SIG-M5 treated with dmso at 0.1 percent for 504 hours (cell line): ENCODE measurements around the gene SIRPA.

ENCODE experiments used
- DNase-seq: peaks from one replicate; lab custom pipeline; 2025; ENCODE audit not compliant: unreplicated experiment; lab: John Stamatoyannopoulos, UW

The SIRPA gene

GRCh38 chr20:1885940-1886693 lies 9.1 kb upstream of the SIRPA start:
- DNase-seq: no peak

GRCh38 chr20:1887321-1887720 lies 7.9 kb upstream of the SIRPA start:
- DNase-seq: no peak

DNA sequence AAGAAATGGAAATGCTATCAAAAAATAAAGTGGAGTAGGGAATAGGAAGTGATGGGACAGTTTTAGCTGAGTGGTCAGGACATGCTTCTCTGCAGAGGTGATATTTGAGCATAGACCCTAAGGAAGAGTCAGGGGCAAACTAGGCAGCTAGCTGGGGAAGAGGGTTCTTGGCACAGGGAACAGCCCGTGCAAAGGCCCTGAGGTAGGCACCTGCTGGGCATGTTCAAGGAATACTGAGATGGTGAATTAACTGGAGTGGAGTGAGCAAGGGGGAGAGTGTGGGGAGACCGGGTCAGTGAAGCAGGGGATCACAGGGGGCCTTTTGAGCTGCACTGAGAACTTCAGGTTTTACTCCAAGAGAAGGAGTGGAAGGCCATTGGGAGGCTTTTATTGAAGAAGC lies 7.5 kb upstream of the SIRPA start:
- DNase-seq: no peak

GRCh38 chr20:1888796-1889463 lies 6.3 kb upstream of the SIRPA start:
- DNase-seq: peak; percentile 97

DNA sequence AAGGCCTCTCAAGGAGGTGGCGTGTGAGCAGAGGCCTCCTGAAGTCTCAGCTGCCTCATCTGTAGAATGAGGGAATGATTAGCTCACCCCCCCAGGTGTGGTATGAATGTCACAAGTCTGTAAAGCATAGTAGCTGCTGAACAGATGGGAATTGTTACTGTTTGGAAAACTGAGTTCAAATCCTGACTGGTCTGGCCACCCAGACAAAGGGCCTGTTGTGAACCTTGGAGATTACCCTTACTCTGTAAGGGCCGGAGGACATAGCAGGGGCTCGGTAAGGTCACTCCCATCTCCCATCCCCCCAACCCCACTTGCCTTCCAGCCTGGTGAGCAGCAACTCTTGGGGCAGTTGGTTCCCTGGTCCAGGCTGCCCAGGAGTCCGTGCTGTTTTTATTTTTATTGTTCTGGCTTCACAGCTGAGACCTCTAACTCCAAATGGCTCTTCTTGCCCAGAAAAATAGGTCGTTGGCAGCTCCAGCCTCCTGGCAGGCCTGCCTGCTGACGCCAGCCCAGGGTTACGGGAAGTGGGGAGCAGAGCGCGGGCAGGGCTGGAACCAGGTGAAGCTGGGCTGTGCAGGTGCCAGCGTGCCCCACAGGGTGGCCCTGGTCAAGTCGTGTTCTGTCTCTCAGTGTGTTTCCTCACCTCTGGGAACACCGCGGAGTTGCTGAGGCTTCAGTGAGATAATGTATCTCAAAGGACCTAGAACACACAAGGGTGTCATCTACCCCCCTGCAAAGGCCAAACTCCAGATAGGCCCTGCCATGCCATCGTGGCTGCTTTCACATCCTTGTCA lies 4.5 kb upstream of the SIRPA start:
- DNase-seq: no peak

DNA sequence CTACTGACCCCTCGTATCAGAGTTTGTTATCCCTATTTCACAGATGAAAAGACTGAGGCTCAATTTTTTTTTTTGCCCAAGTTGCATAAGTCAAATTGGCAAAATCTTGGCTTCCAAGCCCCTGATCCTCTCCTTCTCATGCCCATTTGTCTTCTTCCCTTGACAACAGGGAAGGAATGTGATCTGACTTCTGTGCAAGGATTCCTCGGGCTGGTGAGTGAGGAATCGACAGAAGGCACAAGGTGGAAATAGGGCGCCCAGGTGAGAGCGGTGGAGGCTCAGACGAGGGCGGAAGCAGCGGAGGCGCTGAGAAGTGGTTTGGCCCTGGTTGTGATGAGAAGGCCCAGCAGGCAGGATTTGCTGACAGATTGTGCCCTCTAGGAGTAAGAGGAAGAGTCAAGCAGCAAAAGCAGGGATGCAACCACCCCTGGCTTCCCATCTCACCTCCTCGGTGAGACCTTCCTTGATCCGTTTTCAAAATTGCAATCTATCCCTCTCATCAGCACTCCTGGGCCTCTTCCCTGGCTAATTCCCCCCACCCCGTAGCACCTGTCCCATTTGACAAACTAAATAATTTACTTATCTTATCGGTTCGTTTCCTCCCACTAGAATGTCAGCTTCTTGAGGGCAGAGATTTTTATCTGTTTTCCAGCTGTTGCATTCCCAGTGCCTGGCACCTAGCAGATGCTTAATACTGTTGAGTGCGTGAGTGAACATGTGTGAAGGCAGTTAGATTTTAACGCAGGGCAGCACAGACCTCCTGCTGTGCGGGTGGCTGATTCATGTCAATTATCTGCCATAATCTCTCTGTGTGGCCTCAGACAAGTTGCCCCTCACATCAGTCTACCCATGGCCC lies 3.7 kb upstream of the SIRPA start:
- no peak for DNase-seq

- DNase-seq: no peak
Measured at GRCh38 chr20:1892119-1892385, 3.2 kb upstream of the SIRPA start.

DNA sequence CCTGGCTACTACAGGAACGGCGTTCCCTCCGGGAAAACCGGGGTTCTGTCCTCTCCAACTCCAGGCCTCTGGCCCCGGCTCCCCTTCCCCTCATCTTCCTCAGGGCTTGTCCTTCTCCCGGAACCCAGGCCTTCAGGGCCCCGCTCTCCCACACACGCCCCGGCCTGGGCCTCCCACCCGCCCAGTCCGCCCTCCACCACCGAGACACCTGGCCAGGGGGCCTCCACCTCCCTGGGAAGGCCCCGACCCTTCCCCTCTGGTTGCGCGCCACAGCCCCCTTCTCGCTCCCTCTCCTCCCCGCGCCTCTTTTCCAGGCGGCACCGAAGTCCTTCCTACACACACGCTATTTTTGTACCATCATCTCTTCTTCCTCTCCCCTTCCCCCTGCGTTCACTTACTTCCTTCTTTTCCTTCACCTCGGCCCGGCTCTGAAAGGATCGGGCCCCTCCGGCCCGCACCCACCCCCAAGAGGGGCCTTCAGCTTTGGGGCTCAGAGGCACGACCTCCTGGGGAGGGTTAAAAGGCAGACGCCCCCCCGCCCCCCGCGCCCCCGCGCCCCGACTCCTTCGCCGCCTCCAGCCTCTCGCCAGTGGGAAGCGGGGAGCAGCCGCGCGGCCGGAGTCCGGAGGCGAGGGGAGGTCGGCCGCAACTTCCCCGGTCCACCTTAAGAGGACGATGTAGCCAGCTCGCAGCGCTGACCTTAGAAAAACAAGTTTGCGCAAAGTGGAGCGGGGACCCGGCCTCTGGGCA lies 1.3 kb upstream of the SIRPA start:
- peak; percentile 94 for DNase-seq

DNA sequence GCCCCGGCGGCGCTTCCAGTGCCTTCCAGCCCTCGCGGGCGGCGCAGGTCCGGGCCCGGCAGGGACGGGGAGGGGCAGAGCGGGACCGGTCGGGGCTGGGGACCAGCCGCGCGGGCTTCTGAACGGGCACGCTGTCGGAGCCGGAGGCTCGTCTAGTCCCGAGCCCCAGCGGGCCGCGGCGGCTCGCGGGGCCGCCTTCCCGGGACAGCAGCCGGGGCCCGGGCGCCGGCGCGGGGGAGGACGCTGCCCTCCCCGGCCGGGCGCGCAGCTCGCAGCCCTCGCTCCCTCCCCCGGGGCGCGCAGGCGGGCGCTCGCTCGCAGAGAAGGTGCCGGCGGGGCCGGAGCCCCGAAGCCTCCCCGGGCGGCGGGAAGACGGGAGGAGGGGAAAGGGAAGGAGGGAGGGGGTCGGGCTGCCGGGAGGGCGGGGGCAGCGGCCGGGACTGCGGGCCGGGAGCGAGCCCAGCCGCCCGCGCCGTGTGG lies 696 bp upstream of the SIRPA start:
- DNase-seq: peak; percentile 57

DNA sequence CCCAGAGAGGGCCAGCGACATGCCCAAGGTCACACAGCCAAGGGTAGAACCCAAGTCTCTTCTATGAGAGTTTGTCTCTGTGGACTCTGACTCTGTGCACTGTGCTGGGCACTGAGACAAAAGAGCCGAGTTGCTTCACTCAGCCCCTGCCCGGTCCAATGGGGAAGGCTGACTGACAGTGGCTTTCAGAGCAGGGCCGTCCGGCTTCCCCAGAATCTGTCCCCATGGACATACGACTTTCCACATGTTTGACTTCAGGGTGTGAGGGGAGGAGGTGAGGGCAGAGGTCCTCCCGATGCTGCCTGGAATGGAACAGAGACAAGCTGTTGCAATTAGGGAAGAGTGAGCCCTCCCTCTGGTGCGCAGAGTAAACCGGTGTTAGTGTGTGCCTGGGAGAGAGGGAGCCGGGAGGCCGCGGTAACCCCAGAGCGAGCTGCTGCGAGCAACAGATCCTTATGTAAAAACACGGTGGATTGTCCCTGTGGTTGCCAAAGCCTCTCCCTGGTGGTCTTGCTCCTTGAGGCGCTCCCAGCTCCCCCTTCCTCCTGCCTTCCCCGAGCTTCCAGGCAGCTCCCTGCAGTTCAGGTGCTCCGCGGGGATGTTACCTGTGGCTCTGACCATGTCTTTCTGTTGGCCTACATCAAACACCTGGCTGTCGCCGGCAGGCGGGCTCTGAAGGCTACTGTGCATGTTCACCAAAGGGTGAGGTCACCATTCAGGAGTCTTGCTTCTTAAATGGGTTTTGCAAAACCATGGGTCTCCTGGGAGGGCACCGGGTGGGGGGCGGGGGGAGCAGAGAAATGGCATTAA lies 672 bp downstream of the SIRPA start:
- DNase-seq: peak; percentile 67

GRCh38 chr20:1896484-1897258 lies 1.5 kb downstream of the SIRPA start:
- DNase-seq: peak; percentile 67

DNA sequence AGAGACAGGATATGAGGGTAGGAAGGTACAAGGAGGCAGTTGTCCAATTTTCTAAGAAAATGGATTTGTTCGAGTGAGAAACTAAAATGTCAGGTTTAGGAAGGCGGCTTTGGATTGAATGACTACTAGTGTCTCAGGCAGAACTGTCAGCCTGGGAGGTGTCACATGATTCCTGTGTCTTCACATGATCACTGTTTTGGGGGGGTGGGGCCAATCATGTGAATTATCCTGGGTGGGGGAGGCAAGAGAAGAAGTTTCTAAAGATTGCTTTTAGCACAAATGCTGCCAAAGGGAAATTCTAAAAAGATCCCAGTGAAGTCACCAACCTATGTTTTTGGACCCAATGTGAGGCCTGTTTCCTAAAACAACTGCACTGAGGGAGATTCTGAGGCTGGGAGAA lies 2.3 kb downstream of the SIRPA start:
- peak; percentile 25 for DNase-seq

DNA sequence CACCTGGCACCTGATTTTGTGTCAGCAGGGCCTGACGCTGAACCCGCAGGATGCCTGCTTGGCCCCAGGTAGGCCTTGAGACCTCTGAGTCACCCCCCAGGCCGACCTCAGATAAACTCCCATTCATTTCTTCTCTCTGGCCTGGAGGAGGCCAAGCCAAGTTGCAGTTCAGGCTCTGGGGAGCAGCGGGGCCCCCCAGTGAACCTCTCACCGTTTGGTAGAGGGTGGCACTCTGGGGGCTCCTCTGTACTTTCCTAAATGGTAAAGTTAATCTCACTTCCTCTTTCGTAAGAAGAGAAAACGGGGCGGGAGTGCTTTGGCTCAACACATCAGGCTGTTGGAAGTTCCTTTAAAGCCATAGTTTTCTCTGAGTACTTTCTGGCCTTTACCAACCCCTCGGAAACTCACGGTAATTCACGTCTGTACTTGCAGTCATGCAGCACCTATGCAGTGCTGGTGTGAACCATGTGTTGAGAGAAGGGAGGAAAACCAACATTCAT lies 2.8 kb downstream of the SIRPA start:
- DNase-seq: peak; percentile 94

DNA sequence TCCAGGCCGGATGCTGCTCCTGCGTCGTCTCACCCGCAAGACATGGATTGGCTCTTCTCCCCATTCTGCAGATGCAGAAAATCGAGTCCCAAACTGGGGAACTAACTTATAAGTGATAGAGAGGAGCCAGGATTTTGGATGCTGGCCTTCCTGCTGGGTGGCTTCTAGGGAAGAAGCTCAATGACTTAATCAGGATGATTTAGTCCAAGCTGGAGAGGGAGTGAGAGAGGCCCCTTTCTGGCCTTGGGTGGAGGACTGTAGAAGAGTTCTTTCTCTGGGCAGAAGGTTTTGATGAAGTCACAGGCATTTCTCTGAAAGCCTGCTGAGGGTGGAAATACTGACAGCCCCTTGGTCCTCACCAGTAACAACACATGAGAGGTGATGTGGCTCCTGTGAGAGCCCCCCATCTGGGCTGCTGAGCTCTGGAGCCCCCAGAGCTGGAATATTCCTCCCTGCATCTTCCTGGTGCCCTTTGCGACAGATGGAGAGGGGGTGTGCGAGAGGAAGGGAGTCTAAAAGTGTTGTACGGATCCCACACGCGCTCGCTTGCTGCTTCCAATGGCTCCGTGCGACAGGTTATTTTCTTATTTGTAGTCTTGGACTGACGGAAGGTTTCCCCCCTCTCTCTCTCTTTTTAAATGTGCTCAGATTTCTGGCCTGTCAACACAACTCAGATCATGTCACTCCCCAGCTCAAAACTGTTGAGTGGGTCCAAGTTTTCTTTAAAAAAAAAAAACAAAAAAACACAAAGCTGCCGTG lies 3.5 kb downstream of the SIRPA start:
- no peak for DNase-seq

DNA sequence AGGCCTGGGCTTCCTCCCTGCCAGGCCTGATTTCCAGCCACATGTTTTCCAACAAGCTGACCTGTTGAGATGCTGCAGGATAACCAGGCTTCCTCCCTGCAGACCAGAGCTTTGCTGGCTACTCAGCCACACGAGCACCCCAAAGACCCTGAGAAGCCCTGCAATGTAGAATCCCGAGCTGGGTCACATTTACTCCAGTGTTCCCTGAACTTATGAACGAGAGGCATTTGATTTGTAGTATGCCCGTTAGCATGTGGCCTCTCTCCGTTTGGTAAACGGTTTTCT lies 4.0 kb downstream of the SIRPA start:
- no peak for DNase-seq

GRCh38 chr20:1900321-1900801 lies 5.2 kb downstream of the SIRPA start:
- peak; percentile 80 for DNase-seq

- DNase-seq: no peak
Measured at GRCh38 chr20:1901704-1902103, 6.5 kb downstream of the SIRPA start.

GRCh38 chr20:1902188-1902587 lies 7.0 kb downstream of the SIRPA start:
- DNase-seq: no peak
